ENCODE data around the gene KLHL12. TPM values are rescaled to one million over a fixed set of nuclear protein-coding genes. Genes with fewer than 3 reads are reported as not detected.

KLHL12 gene
- total RNA-seq, 2 experiments from 2014 or later: 33.9 to 46.2 TPM

DNA sequence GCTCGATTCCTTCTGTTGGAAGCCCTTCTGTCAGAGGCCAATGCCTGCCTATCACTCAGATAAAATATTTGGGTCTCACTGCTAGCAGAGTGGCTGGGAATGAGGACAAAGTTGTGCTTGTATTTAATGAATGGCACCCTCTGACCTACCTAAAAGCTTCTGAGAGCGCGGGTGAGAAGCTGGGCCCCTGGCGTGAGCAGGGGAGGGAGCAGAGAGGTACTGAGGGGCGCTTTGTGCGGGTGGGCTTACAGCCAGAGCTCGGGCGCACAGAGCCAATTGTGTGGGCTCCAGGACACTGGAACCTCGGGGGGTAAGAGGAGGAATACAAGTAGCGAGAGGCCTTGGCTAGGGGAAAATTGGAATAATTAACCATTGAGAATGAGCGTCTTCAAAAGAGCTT lies 84.0 kb downstream of the KLHL12 start:
- intact Hi-C loops (cut with micrococcal nuclease; ENCODE audit: unreplicated experiment): no loop called here
- Histone ChIP-seq H3K4me1 (ENCODE audit: insufficient read depth, low read length, poor library complexity, severe bottlenecking) (no peaks in the 10 kb centered on the region), H3K79me2 (ENCODE audit: insufficient read depth, low read depth, low read length) (no peaks in the 10 kb centered on the region), H3K4me3 (ENCODE audit: low read depth, low read length, poor library complexity, severe bottlenecking) (no peak overlapping the region), H3K27ac (ENCODE audit: low read depth, low read length, poor library complexity, severe bottlenecking) (no peak overlapping the region), H3K4me2 (ENCODE audit: low read length) (no peak overlapping the region), H3K9me2 (ENCODE audit: insufficient read depth, low read length) (no peaks in the 10 kb centered on the region), H3K9me3 (ENCODE audit: low read length) (no peaks in the 10 kb centered on the region), H3K36me3 (ENCODE audit: insufficient read depth, low read length) (no peaks in the 10 kb centered on the region), H2AFZ (ENCODE audit: low read length) (no peak overlapping the region), H4K20me1 (ENCODE audit: insufficient read depth, low read length) (no peaks in the 10 kb centered on the region)
- no TSS peak for BruUV-seq (replicated peaks)
- ChIA-PET CTCF (ENCODE audit: unreplicated experiment) (no interaction called here), POLR2A (no interaction called here)
- DNase-seq (ENCODE audit: low spot score): no peak
- TF ChIP-seq CTCF (conservative IDR thresholded peaks at IDR 0.05; ENCODE audit: low read length) (no peak), EZH2phosphoT487 (IDR thresholded peaks at IDR 0.05; ENCODE audit: borderline replicate concordance, low read depth, low read length) (no peak)

Small RNA genes within 50 kb of the gene (small RNA-seq; reads per million reads assigned to genes)
- not detected for gene RF00019

Other genes starting within 250 kb of the KLHL12 start
- not detected in 2 replicates for gene SYT2, start 216.8 kb downstream of the KLHL12 start, total RNA-seq (2014; rRNA removed; shearing (Covaris generic))
- gene SYT2, start 216.8 kb downstream of the KLHL12 start, total RNA-seq (2022): not detected in 2 replicates
- gene KDM5B, start 118.8 kb downstream of the KLHL12 start, total RNA-seq (2014; rRNA removed; shearing (Covaris generic)): not detected in 2 replicates
- gene KDM5B, start 118.8 kb downstream of the KLHL12 start, total RNA-seq (2022): not detected in 2 replicates
- gene PCAT6, start 116.3 kb downstream of the KLHL12 start, total RNA-seq (2014; rRNA removed; shearing (Covaris generic)): not detected in 2 replicates
- gene PCAT6, start 116.3 kb downstream of the KLHL12 start, total RNA-seq (2022): not detected in 2 replicates
- gene RABIF, start 38.1 kb downstream of the KLHL12 start, total RNA-seq (2014; rRNA removed; shearing (Covaris generic)): 5.2 and 7.8 TPM in 2 replicates
- 7.8 and 8.8 TPM in 2 replicates for gene RABIF, start 38.1 kb downstream of the KLHL12 start, total RNA-seq (2022)
- 49.4 and 55.2 TPM in 2 replicates for gene ADIPOR1, start 31.1 kb upstream of the KLHL12 start, total RNA-seq (2014; rRNA removed; shearing (Covaris generic))
- gene ADIPOR1, start 31.1 kb upstream of the KLHL12 start, total RNA-seq (2022): 55.0 and 57.4 TPM in 2 replicates
- gene CYB5R1, start 40.0 kb upstream of the KLHL12 start, total RNA-seq (2014; rRNA removed; shearing (Covaris generic)): 12.8 and 14.5 TPM in 2 replicates
- gene CYB5R1, start 40.0 kb upstream of the KLHL12 start, total RNA-seq (2022): 19.3 and 22.2 TPM in 2 replicates
- 92.4 and 99.3 TPM in 2 replicates for gene TMEM183A, start 80.1 kb upstream of the KLHL12 start, total RNA-seq (2014; rRNA removed; shearing (Covaris generic))
- gene TMEM183A, start 80.1 kb upstream of the KLHL12 start, total RNA-seq (2022): 75.5 and 83.9 TPM in 2 replicates
- gene PPFIA4, start 99.3 kb upstream of the KLHL12 start, total RNA-seq (2014; rRNA removed; shearing (Covaris generic)): 0.03 and 0.93 TPM in 2 replicates
- gene PPFIA4, start 99.3 kb upstream of the KLHL12 start, total RNA-seq (2022): 0.55 and 2.7 TPM in 2 replicates
- not detected in 2 replicates for gene MYOG, start 158.8 kb upstream of the KLHL12 start, total RNA-seq (2014; rRNA removed; shearing (Covaris generic))
- gene MYOG, start 158.8 kb upstream of the KLHL12 start, total RNA-seq (2022): not detected in 2 replicates
- not detected in 2 replicates for gene ADORA1, start 200.5 kb upstream of the KLHL12 start, total RNA-seq (2014; rRNA removed; shearing (Covaris generic))
- not detected in 2 replicates for gene ADORA1, start 200.5 kb upstream of the KLHL12 start, total RNA-seq (2022)
- not detected in 2 replicates for gene MYBPH, start 248.6 kb upstream of the KLHL12 start, total RNA-seq (2014; rRNA removed; shearing (Covaris generic))
- gene MYBPH, start 248.6 kb upstream of the KLHL12 start, total RNA-seq (2022): not detected in 2 replicates